Measurements from ENCODE around the gene ZFP92. TPM values are rescaled to one million over a fixed set of nuclear protein-coding genes. Genes with fewer than 3 reads are reported as not detected.

Gene ZFP92
- total and polyA plus RNA-seq, 10 donors, result 0.26 to 3.4 (median 2.0) TPM

DNA sequence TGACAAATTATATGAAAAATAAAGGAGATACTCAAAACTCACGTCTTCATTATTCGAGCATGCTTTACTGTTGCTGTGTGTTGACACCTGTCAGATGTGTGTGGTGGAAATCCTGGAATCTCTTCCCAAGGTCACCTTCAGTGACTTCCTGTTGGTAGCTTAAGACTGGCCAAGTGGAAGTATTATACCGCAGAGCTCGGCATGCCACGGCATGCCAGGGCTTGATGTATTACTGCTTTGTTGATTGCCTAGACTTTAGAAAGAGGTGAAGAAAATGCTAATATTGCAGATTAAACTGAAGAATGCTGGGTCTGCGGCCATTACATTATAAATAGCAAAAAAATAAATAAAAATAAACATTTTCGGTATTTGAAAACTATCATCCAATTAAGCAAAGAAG is 30.0 kb downstream of the ZFP92 start:
- intact Hi-C loops (cut with DNase I; ENCODE audit: low total_unique reads), result no loop called here
- 64 to 80% (median 76%) methylated on average over 7 of the region's 7 CpGs for WGBS, 5 donors
- H3K36me3 ChIP-seq, result no peaks in the 10 kb centered on the region
- H3K4me3 ChIP-seq, result no peak overlapping the region
- DNase-seq, result no peak
- peaks cover 0 to 6% (median 0%) of the 10 kb centered on the region in 8 donors for H3K9me3 ChIP-seq
- no peak overlapping the region for H3K27ac ChIP-seq
- no peak for TF ChIP-seq POLR2A (IDR thresholded peaks at IDR 0.05)
- TF ChIP-seq, protein P1, sequence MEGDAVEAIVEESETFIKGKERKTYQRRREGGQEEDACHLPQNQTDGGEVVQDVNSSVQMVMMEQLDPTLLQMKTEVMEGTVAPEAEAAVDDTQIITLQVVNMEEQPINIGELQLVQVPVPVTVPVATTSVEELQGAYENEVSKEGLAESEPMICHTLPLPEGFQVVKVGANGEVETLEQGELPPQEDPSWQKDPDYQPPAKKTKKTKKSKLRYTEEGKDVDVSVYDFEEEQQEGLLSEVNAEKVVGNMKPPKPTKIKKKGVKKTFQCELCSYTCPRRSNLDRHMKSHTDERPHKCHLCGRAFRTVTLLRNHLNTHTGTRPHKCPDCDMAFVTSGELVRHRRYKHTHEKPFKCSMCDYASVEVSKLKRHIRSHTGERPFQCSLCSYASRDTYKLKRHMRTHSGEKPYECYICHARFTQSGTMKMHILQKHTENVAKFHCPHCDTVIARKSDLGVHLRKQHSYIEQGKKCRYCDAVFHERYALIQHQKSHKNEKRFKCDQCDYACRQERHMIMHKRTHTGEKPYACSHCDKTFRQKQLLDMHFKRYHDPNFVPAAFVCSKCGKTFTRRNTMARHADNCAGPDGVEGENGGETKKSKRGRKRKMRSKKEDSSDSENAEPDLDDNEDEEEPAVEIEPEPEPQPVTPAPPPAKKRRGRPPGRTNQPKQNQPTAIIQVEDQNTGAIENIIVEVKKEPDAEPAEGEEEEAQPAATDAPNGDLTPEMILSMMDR (IDR thresholded peaks at IDR 0.05 in 8 of 11, conservative IDR thresholded peaks at IDR 0.05 in 3 of 11), result no peak
- TF ChIP-seq POLR2AphosphoS5 (IDR thresholded peaks at IDR 0.05), result no peak
- H3K27me3 ChIP-seq (replicated peaks in 1 of 7), result peaks cover 0 to 5% (median 0%) of the 10 kb centered on the region in 7 donors
- no peaks in the 10 kb centered on the region for H3K4me1 ChIP-seq

DNA sequence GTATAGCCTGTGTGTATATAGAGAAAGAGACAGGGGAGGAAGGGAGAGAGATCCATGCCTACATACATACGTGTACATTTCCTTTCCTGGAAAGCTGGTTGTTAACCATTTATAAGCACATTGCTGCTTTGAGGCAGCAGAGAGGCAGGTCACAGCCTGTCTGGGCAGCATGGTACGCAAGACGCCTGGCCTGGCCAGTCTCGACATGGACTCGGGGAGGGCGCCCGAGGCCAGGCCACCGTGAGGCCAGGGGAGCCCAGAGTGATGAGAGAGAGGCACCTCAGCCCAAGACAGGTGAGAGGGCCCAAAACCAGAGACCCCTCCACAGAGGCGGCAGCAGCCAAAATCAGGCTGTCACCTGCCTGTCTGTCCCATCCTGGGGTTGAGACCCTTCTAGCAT is 30.7 kb downstream of the ZFP92 start:
- Histone ChIP-seq H3K27ac (no peak overlapping the region), H3K36me3 (peaks cover 0 to 5% (median under 1%) of the 10 kb centered on the region in 6 donors), H3K4me1 (no peaks in the 10 kb centered on the region), H3K9me3 (peaks cover 0 to 6% (median 0%) of the 10 kb centered on the region in 8 donors), H3K27me3 (replicated peaks in 1 of 7) (peaks cover 0 to 5% (median 0%) of the 10 kb centered on the region in 7 donors), H3K4me3 (no peak overlapping the region)
- no peak for DNase-seq
- WGBS, 5 donors, result 6 to 87% (median 82%) methylated on average over 1 to 9 of the region's 9 CpGs
- intact Hi-C loops (cut with DNase I; ENCODE audit: low total_unique reads), result no loop called here
- TF ChIP-seq, protein P1 (IDR thresholded peaks at IDR 0.05 in 8 of 11, conservative IDR thresholded peaks at IDR 0.05 in 3 of 11), result no peak
- TF ChIP-seq POLR2A (IDR thresholded peaks at IDR 0.05), result no peak
- TF ChIP-seq POLR2AphosphoS5 (IDR thresholded peaks at IDR 0.05), result peak in 1 of 3 donors; percentile 32

DNA sequence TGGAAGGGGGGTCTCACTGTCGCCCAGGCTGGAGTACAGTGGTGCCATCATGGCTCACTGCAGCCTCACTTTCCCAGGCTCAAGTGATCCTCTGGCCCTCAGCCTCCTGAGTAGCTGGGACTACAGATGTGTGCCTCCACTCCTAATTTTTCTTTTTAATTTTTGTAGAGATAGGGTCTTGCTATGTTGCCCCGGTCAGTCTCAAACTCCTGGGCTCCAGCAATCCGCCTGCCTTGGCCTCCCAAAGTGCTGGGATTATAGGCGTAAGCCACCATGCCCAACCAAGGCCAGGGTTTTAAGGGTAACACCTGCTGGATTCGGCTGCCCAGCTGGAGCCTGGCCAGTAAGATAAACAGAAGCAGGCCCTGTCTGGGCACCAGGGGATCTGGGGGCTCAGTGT is 31.2 kb downstream of the ZFP92 start:
- DNase-seq, result no peak

More for the DNA sequence above, 31.2 kb downstream of the ZFP92 start:
- H3K27ac ChIP-seq, result no peak overlapping the region
- H3K36me3 ChIP-seq, result peaks cover 0 to 10% (median 3%) of the 10 kb centered on the region in 6 donors
- peaks cover 0 to 5% (median 0%) of the 10 kb centered on the region in 7 donors for H3K27me3 ChIP-seq (replicated peaks in 1 of 7)
- H3K9me3 ChIP-seq, result peaks cover 0 to 6% (median 0%) of the 10 kb centered on the region in 8 donors
- no peak overlapping the region for H3K4me3 ChIP-seq
- TF ChIP-seq, protein P1 (IDR thresholded peaks at IDR 0.05 in 8 of 11, conservative IDR thresholded peaks at IDR 0.05 in 3 of 11), result no peak
- TF ChIP-seq POLR2A (IDR thresholded peaks at IDR 0.05), result no peak
- no peak for TF ChIP-seq POLR2AphosphoS5 (IDR thresholded peaks at IDR 0.05)
- H3K4me1 ChIP-seq, result no peaks in the 10 kb centered on the region
- intact Hi-C loops (cut with DNase I; ENCODE audit: low total_unique reads), result no loop called here
- 73 to 96% (median 91%) methylated on average over 4 to 5 of the region's 5 CpGs for WGBS, 5 donors
